ENCODE data around the gene DECR2.
"Not testable (repeated sequence)": the region's sequence is repeated elsewhere in the genome, so short reads cannot be mapped to it uniquely, and the experiment has no call there.

The DECR2 gene

DNA sequence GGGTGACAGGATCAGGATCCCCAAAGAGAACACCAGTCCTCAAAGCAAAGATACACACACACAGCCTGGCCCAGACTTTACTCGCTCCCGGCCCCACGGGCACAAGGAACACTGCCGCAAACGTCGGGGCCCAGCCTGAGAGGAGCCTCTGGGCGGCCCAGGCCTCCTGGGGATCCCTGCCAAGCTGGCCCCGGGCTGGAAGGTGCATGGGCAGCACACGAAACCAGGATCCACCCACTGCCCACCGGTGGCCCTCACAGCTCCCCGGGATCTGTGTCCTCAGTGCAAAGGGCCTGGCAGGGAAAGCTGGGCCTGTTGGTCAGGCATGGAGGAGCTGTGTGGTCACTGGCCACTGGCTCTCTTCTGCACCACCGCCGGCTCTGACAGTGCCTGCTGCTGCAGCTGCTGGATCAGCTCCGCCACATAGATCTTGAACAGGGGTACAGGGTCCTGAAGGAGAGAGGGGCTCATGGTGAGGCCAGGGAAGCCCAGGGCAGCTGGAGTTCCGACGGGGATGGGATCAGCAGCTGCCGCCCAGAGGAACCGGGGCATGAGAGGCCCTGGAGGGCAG lies 34.3 kb upstream of the DECR2 start:
- DNase-seq (ENCODE audit: low spot score): no peak

DNA sequence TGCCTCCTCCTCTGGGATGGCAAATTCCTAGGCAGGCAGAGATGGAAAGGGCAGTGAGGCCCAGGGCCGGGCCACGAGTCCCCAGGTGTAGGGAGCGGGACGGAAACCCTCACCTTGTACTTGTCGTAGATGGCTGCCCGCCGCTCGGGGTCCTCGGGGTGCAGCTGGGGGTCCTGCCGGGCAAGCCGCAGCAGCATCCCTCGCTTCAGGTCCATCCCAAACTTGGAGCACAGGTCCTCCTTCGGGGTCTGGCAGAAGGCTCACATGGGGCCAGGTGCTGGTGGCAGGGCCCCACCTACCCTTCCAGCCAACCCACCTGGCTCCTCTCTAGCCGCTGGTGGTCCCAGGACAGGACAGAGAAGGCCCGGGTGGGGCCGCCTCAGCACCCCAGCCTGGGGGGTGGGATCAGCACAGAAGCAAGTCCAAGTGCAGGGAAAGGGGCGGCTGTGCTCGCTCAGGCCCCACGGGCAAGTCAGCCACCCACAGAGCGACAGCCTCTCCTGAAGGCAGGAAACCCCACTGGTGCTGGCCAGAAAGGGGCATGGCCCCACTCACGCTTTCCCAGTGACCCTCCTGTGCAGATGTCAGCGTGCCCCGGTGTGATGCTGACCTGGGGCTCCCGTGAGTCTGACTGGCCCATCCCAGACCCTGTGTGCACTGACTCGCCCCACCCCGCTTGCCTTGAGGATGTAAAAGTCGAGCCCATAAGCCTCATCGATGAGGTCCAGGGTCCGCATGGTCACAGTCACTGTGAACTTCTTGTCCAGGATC lies 33.1 kb upstream of the DECR2 start:
- DNase-seq (ENCODE audit: low spot score): no peak

DNA sequence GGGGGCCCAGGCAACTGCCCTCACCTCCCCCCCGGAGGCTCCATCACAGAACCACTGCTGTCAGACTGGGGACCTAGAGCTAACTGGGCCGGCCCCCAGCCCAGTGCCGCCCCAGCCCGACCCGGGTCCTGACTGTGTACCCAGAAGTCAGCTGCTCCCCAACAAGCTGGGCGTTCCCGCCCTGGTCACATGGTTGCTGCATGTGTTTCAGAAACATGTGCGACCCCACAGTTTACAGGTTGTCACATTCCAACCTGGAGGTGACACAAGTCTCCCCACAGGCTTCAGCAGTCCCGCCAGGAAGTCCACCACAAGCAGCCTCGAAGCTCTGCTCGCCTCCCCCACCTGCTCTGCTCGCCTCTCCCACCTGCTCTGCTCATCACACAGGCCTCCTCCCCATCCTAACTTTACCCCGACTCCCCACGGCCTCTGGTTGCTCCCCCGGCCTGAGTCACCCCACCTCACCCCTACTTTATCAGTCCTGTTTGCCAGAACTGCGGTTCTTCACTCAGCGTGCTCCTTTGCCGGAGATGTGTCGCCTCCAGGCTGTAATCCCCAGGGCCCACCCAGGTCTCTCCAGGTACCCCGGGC lies 32.3 kb upstream of the DECR2 start:
- DNase-seq (ENCODE audit: low spot score): no peak

DNA sequence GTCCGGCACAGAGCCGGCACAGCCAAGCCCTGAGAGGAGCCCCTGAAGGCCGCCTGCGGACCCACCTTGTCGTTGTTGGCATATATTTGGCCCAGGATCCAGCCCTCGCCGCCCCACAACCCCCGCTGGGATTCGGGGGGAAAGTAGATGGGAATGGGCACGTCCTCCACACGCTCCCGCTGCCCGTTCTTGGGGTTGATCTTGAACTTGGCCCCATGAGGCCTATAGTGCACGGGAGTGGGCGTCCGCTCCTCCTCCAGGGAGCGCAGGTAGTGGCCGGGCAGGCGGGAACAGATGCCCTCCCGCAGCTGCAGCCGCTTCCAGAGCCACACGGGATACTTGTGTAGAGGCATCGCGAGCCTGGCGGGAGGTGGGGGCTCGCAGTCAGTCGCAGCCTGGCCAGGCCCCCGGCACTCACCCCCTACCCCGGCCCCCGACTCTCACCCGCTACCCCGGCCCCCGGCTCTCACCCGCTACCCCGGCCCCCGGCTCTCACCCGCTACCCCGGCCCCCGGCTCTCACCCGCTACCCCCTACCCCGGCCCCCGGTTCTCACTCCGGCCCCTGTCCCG lies 31.7 kb upstream of the DECR2 start:
- DNase-seq (ENCODE audit: low spot score): no peak

DNA sequence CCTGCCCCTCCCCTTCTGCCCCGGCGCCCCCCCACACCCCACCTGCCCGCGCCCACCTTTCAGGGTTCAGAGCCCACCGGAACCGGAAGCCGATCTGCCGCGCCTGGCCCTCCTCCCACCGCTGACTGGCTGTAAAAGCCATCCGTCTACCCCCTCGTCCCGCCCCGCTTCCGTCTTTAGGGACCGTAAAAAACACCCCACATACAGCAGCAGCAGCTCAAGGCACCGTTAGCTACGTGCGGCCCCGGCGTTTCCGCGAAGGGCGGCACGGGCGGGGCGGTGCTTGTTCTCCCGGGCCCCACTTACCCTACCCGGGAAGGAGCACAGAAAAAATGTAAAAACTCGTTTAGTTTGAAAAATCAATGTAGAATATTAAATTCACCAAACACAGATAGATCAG lies 31.2 kb upstream of the DECR2 start, which contains the start of gene MRPL28:
TSS of gene MRPL28 (minus strand) at position 96 of the 400 bp plus-strand sequence. CDS start 320 bp downstream, outside the sequence.
- peak; percentile 89 for DNase-seq (ENCODE audit: low spot score)

DNA sequence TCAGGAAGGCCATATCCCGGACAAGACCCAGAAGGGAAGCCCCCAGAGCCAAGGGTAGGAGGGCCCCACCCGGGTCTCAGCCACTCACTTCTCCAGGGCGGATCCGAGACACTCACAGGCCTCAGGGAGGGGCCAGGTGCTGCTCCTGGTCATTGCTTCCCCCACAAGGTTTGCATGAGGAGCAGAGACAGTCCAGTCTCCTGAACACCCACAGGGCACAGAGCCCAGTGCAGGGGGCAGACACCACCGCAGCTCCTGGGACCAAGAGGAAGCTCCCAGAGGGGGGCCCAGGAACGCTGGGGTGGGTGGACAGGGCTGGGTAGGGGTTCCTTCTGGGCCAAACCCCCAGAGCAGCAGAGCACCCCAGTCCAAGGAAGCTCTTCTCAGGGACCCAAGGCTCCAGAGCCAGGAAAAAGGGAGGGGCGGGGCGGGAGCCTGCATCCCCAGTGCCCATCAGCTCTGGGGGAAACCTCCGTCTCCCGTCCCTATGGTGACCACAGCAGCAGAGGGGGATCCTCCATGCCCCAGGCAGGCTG lies 30.6 kb upstream of the DECR2 start:
- DNase-seq (ENCODE audit: low spot score): no peak

DNA sequence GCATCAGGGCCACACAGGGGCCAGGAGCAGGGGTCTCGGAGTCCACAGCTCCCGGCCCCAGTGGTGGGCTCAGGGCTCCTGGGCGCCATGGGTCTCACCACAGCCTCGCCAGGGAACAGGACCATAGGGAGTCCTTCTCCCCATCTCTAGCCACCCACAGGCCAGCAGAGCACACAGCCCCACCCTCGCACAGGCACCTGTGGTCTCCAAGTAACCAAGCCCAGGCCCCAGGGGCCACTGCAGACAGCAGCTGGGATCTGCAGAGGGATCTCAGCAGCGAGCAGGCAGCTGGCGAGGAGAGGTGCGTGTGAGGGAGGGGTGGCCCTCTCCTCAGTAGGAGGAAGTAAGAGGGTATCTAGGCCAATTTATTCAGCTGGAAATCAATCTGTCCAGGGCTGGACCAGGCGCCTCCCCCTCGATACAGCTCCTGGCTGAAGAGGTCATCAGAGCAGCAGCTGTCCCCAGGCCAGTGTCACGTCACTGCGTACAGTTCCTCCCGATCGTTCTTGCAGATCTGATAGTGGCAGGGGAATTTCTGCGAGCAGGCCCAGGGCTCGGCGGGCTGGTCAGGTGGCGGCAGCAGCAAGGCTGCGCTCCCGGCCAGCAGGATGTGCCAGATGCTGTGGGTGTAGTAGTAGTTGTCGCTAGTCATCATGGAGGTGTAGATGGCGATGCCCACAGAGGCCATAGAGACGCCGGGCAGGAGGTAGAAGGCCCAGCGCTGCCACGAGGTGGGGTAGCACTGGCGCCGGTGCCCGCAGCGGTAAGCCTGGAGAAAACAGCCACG lies 30.0 kb upstream of the DECR2 start:
- DNase-seq (ENCODE audit: low spot score): no peak

DNA sequence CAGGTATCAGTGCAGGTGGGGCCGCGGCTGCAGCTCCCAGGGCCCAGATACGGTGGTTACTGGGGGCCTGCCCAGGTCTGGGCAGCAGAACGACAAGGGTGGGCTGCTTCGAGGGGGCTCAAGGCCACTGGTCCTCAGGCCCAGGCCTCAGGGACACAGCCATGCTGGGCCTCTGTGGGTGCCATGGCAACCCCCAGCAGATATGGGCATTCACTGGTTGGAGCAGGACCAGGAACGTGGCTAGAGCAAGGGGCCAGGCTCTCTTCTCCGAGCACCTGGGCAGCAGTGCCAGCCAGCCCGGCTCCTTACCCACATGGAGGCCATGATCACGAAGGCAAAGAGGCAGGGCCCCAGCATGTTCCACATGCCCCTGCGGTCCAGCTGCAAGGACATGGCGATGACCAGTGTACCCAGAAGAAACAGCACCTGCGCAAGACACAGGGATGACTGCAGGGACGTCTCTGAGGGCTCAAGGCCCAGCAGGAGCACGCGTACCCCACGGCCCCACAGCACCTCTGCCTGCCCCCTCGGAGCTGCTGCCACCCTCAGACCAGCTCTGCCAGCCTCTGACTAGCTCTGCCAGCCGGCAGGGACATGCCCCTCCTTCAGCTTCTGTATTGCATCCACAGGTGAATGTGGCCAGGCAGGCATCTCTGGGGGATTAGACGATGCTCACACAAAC lies 29.2 kb upstream of the DECR2 start:
- no peak for DNase-seq (ENCODE audit: low spot score)

DNA sequence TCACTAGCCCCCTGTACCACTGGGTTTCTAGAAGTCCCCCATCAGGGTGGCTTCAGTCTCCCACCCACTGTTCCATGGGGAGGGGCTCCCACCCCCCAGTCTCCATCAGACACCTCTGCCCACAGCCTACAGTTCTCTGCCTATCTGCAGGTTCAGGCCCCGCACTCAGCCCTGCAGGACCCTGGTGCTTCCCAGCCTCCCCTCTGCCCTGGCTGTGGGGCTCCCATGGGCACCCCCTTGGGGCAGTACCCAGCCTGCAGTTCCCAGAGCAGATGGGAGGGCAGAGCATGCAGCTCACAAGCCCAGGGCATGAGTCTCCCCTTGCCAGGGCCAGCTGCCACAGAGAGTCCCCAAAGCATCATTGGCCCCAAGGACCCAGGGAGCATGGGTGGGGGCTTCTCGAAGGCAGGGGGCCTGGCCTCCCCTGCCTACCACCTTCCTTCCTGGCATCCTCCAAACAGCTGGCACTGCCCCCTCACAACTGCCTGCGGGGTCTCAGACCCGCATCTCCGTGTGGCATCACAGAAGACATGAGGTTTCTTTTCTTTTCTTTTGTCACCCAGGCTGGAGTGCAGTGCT lies 28.6 kb upstream of the DECR2 start:
- DNase-seq (ENCODE audit: low spot score): no peak

DNA sequence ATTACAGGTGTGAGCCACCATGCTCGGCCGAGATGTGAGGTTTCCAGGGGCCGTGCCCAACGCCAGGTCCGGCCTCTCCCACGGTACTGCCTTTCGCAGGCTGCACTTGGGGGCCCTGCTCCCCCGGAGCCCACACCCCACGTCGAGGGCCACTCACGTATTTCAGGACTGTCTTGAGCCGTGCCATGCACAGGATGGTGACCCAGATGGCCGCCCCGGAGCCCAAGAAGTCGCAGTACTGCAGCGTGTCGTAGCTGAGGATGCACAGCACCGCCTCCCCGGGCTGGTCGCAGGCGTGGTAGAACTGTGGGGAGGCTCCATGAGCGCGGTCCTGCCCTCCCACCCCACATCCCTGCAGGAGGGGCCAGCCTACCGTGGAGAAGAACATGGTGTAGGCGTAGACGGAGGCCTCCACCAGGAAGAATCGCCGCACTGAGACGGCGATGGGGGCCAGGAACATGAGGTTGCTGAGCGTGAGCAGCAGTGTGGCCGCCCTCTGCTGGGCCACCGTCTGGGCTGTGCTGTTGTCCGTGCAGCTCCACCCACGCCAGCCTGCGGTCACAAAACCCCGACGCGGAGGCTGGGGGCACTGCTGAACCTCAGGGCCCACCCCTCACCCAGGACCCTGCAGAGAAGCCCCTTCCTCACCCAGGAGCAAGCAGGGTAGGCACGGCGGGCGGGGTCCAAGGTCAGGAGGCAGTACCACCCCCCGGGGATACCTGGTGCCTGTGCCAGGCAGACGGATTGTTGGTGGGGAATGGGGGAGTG lies 27.7 kb upstream of the DECR2 start:
- DNase-seq (ENCODE audit: low spot score): no peak

DNA sequence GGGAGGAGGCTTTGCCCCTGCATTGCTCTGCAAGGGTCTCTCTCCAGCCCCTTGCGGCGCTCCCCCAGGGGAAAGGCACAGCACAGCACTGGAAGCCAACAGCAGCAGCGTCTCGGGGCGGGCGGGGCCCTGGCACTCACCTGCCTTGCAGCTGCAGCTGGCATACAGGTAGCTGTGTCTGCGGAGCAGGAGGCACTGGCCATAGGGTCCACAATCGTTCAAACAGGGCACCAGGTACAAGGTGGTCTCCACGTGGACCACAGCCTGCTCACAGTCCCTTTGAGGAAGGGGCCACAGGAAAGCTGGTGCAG lies 27.1 kb upstream of the DECR2 start:
- DNase-seq (ENCODE audit: low spot score): no peak

DNA sequence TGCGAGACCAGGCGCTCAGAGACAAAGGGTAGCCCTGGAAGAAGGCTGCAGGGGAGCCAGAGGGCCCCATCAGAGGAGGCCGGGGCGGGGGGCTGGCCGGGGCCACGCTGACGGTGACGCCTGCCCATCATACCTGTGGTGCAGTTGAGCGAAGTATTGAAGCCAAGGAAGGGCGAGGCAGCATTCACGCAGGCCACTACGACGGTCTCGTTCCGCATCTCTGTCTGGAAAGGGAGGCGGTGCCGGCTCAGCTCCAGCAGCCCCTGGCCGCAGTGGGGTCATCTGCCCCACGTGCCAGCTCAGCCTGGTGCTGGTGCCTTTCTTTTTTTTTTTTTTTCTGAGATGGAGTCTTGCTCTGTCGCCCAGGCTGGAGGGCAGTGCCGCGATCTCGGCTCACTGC lies 26.5 kb upstream of the DECR2 start:
- DNase-seq (ENCODE audit: low spot score): no peak

DNA sequence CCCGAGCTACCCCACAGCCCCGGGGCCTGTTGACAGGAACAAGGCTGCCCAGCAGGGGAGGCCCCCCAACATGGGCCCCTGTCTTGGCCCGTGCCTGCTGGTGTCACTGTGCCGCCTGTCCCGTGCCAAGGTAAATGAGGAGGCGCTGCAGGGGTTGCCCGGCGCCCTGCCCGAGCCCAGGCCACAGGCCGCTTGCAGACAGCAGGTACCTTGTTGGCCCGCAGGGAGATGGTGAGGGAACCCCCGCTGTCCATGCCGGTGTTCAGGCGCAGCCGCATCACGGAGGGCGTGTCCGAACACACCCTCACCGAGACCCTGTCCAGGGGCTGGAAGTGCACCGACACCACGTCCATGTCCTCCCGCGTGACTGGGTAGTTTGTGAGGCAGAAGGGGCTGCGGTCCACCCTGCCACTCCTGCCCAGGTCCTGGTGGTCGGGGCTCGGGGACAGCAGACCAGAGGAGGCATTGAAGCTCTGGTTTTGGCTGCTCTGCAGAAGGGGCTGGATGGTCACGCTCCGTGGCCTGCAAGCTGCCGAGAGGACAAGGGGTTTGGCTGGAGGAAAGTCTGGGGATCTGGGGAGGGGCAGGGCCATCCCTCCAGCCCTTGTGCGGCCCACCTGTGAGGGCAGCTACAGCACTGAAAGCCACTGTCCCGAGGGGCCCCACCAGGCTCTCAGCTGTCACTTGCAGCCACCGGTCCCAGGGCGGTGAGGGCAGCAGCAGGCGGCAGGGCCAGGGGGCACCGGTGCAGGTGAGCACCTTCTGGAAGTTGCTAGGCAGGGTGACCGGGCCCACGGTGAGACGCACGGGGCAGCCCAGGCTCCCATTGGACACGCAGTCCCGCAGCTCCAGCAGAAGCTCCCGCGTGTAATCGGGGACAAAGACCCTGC lies 25.5 kb upstream of the DECR2 start:
- DNase-seq (ENCODE audit: low spot score): no peak

DNA sequence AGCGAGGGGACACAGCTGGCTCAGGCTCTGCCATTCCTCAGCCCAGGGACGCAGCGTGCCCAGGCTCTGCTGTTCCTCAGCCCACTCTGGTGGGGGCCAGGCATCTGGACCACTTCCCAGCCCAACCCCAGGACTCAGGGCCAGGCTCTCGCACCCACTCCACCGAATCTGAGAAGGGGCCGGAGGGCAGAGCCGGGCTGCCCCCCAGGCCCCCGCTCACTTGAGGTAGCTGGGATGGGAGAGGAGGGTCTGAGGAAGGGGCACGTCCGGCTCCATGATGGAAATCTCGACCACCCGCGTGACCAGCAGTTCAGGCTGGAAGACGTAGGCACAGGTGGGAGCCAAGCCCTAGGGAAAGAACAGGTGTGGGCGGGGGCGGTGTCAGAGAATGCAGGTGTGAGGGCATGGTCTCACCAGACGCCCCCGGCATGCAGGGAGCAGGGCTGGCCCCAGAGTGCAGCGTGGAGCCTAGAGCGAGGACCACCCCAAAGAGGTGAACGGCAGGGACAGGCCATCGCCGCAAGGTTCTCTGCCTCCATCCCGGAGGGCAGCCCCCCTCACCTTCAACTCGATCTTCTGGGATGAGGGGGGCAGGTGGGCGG lies 24.8 kb upstream of the DECR2 start:
- no peak for DNase-seq (ENCODE audit: low spot score)

DNA sequence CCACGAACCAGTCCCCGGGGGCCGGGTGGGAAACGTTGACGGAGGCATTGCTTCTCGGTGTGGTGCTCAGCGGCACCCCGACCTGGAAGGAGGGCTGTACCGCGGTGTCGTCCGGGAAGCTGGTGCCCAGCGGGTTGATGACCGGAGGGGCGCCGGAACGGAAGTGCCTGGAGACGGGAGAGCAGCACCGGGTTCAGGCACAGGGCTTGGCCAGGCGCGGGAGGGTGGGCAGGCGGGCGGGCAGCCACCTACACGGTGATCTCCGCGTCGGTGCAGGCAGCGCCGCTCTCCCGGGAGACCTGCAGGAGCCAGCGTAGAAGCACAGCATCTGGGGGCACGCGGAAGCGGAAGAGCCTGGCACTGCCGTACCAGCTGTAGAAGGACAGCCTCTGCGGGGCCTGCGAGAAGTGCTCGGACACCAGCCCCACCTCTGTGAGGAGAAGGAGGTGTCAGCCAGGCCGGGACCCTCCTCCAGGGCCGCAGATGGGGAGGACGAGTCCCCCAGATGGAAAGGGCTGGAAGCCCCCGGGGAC lies 24.2 kb upstream of the DECR2 start:
- DNase-seq (ENCODE audit: low spot score): no peak

DNA sequence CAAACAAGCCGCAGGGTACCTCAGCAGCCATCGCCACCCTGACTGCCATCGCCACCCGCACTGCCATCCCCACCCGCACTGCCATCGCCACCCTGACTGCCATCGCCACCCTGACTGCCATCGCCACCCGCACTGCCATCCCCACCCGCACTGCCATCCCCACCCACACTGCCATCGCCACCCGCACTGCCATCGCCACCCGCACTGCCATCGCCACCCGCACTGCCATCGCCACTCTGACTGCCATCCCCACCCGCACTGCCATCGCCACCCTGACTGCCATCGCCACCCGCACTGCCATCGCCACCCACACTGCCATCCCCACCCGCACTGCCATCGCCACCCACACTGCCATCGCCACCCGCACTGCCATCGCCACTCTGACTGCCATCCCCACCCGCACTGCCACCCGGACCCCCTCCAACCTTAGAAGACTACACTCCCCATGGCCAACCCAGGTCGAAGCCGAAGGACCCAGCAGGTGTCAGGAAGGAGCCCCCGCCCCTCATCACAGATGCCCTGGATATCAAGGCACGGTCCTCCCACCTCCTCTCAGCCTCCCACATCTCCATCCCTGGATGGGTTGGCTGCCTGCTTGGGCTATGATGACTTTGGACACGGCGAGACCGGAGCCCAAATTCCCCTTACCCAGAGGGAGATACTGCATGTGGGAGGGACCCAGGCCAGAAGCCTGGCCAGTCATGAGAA lies 23.4 kb upstream of the DECR2 start:
- not testable (repeated sequence) for DNase-seq (ENCODE audit: low spot score)

DNA sequence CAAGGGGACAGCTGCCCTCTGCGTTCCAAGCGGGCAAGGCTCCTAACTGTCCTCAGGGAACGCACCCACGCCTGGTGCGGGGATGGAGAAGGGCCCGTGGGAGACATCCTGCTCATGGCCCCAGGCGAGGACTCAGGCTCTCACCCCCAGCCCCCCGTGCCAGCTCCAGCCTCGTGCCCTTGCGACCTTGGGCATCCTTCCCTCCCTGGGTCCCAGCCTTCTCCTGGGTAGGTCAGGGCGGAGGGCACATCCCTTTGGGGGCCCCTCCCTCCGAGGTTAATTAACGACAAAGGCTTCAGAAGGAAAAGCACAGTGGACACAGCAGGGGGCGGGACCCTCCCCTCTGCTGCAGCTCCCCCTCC lies 22.9 kb upstream of the DECR2 start:
- DNase-seq (ENCODE audit: low spot score): no peak
